ENCODE measurements around the gene RANBP3.

- TF ChIP-seq CTCF (IDR thresholded peaks at IDR 0.05) (no peak), POLR2A (IDR thresholded peaks at IDR 0.05) (no peak)
Observed at GRCh38 chr19:5953680-5954213, 24.2 kb downstream of the RANBP3 start.
